ENCODE measurements around the gene FLT3. TPM values are rescaled to one million over a fixed set of nuclear protein-coding genes. Genes with fewer than 3 reads are reported as not detected.
A peak's percentile ranks its signal among the peaks of the same experiment; 100 is the strongest.

Gene FLT3
- total and polyA plus RNA-seq, 2 donors (not counting 1 experiment from before 2014, with no cell fraction given): 0.13 to 0.42 TPM

DNA sequence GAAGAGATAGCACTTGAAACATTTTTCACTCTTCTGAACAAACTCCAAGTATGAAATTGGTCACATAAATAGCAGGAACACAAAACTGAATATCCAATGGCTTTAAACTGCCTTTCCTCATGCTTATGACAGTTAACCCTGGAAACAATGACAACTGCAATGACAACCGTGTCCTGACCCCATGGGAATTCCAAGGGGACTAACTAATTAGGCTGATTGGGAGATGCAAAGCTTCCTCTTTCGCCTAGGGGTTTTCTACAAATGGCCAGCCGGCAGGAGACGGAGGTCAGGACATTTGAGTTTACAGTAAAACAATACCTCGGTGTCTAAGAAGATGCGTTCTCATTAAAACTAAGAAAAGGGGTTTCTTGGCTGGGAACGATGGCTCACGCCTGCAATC is 58.9 kb downstream of the FLT3 start:
- no peak overlapping the region for H2AFZ ChIP-seq (ENCODE audit: insufficient read depth, low read depth, low read length, poor library complexity, severe bottlenecking)
- ATAC-seq (ENCODE audit: low read depth) (no peak), DNase-seq (no peak)
- TF ChIP-seq, protein P1, sequence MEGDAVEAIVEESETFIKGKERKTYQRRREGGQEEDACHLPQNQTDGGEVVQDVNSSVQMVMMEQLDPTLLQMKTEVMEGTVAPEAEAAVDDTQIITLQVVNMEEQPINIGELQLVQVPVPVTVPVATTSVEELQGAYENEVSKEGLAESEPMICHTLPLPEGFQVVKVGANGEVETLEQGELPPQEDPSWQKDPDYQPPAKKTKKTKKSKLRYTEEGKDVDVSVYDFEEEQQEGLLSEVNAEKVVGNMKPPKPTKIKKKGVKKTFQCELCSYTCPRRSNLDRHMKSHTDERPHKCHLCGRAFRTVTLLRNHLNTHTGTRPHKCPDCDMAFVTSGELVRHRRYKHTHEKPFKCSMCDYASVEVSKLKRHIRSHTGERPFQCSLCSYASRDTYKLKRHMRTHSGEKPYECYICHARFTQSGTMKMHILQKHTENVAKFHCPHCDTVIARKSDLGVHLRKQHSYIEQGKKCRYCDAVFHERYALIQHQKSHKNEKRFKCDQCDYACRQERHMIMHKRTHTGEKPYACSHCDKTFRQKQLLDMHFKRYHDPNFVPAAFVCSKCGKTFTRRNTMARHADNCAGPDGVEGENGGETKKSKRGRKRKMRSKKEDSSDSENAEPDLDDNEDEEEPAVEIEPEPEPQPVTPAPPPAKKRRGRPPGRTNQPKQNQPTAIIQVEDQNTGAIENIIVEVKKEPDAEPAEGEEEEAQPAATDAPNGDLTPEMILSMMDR (IDR thresholded peaks at IDR 0.05): no peak
- 94% methylated on average over 3 of the region's 8 CpGs for WGBS (ENCODE audit: insufficient coverage)
- H4K20me1 ChIP-seq (ENCODE audit: control insufficient read depth, insufficient read depth, low read length, poor library complexity, severe bottlenecking): no peaks in the 10 kb centered on the region
- H3K4me1 ChIP-seq (ENCODE audit: control insufficient read depth in 2 of 2, insufficient read depth in 2 of 2, low read length in 2 of 2): peaks cover 30 to 33% of the 10 kb centered on the region in 2 donors
- Mint-ChIP-seq H3K9me3 (ENCODE audit: insufficient read depth) (no peaks in the 10 kb centered on the region), H3K27ac (peak overlapping the region; percentile 20), H3K4me3 (no peak overlapping the region), H3K27me3 (no peaks in the 10 kb centered on the region), H3K4me1 (peaks cover 42% of the 10 kb centered on the region)
- no peaks in the 10 kb centered on the region for H3K27me3 ChIP-seq (replicated peaks in 1 of 4; ENCODE audit: control extremely low read depth in 1 of 4, control insufficient read depth in 3 of 4, insufficient read depth in 4 of 4, low read length in 3 of 4)
- no peak overlapping the region for H3K4me2 ChIP-seq (replicated peaks; ENCODE audit: low read depth, low read length, poor library complexity, severe bottlenecking)
- H3K36me3 ChIP-seq (replicated peaks in 1 of 2; ENCODE audit: control extremely low read depth in 1 of 2, control insufficient read depth in 1 of 2, extremely low read depth in 1 of 2, insufficient read depth in 2 of 2, low read length in 1 of 2): no peaks in the 10 kb centered on the region
- H3K9me3 ChIP-seq (ENCODE audit: control extremely low read depth in 1 of 3, control insufficient read depth in 2 of 3, insufficient read depth in 1 of 3, low read length in 2 of 3): no peaks in the 10 kb centered on the region
- H3K79me2 ChIP-seq (ENCODE audit: control insufficient read depth, insufficient read depth, low read length): no peaks in the 10 kb centered on the region
- intact Hi-C loops (cut with micrococcal nuclease): loop anchor here (10.0 kb wide), 3 partner anchors 393 to 777 kb away; no protein-coding TSS in a partner anchor
- ChIA-PET CTCF (no interaction called here), POLR2A (interaction anchor here (0.7 kb wide), 1 partner anchor 528 kb away, joined by 5 read pairs; no protein-coding TSS in a partner anchor)
- no peak overlapping the region for H3K27ac ChIP-seq (ENCODE audit: low read length in 2 of 2)
- H3K4me3 ChIP-seq (ENCODE audit: control extremely low read depth in 1 of 5, extremely low read depth in 1 of 5, insufficient read depth in 1 of 5, low read depth in 2 of 5, low read length in 4 of 5): no peak overlapping the region
- no peak overlapping the region for H3K9ac ChIP-seq (ENCODE audit: low read length)

DNA sequence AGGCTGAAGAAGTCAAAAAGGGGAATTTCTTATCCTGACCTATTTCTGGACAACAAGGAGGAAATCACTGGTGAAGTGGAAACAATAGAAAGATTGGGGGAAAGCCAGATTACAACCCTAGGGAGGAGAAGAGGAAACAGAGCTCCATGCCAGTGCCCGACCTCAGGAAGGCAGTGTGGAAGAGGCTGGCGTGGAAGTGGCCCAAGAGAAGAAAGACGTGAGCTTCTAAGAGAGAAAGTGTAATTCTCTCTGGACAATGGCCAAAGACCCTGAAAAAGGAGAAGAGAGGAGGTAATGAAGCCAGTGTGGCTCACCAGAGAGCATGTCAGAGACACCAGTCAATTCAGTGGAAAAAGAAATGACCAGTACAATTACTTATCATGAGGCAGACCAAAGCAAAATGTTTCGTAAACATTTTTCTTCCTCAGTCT is 59.3 kb downstream of the FLT3 start:
- ATAC-seq (ENCODE audit: low read depth) (no peak), DNase-seq (no peak)
- 82% methylated on average over 3 of the region's 4 CpGs for whole genome bisulfite sequencing (ENCODE audit: insufficient coverage)
- H3K27ac ChIP-seq (ENCODE audit: low read length in 2 of 2): no peak overlapping the region
- H3K27me3 ChIP-seq (replicated peaks in 1 of 4; ENCODE audit: control extremely low read depth in 1 of 4, control insufficient read depth in 3 of 4, insufficient read depth in 4 of 4, low read length in 3 of 4): no peaks in the 10 kb centered on the region
- H3K4me1 ChIP-seq (ENCODE audit: control insufficient read depth in 2 of 2, insufficient read depth in 2 of 2, low read length in 2 of 2): peaks cover 27 to 33% of the 10 kb centered on the region in 2 donors
- H3K4me3 ChIP-seq (ENCODE audit: control extremely low read depth in 1 of 5, extremely low read depth in 1 of 5, insufficient read depth in 1 of 5, low read depth in 2 of 5, low read length in 4 of 5): no peak overlapping the region
- no peaks in the 10 kb centered on the region for H3K36me3 ChIP-seq (replicated peaks in 1 of 2; ENCODE audit: control extremely low read depth in 1 of 2, control insufficient read depth in 1 of 2, extremely low read depth in 1 of 2, insufficient read depth in 2 of 2, low read length in 1 of 2)
- no peaks in the 10 kb centered on the region for H3K9me3 ChIP-seq (ENCODE audit: control extremely low read depth in 1 of 3, control insufficient read depth in 2 of 3, insufficient read depth in 1 of 3, low read length in 2 of 3)
- TF ChIP-seq, protein P1 (IDR thresholded peaks at IDR 0.05): no peak
- TF ChIP-seq EZH2 (IDR thresholded peaks at IDR 0.05; ENCODE audit: borderline replicate concordance, insufficient read depth, low read depth, low read length, poor library complexity, severe bottlenecking): no peak
- H2AFZ ChIP-seq (ENCODE audit: insufficient read depth, low read depth, low read length, poor library complexity, severe bottlenecking): no peak overlapping the region
- no peak overlapping the region for H3K4me2 ChIP-seq (replicated peaks; ENCODE audit: low read depth, low read length, poor library complexity, severe bottlenecking)
- ChIA-PET CTCF (no interaction called here), POLR2A (interaction anchor here (0.7 kb wide), 1 partner anchor 528 kb away, joined by 5 read pairs; no protein-coding TSS in a partner anchor)
- no peak overlapping the region for H3K9ac ChIP-seq (ENCODE audit: low read length)
- intact Hi-C loops (cut with micrococcal nuclease): loop anchor here (10.0 kb wide), 3 partner anchors 394 to 776 kb away; no protein-coding TSS in a partner anchor
- H4K20me1 ChIP-seq (ENCODE audit: control insufficient read depth, insufficient read depth, low read length, poor library complexity, severe bottlenecking): no peaks in the 10 kb centered on the region
- no peaks in the 10 kb centered on the region for H3K9me3 Mint-ChIP-seq (ENCODE audit: insufficient read depth)
- no peaks in the 10 kb centered on the region for H3K79me2 ChIP-seq (ENCODE audit: control insufficient read depth, insufficient read depth, low read length)
- H3K27ac Mint-ChIP-seq: peak overlapping the region; percentile 34
- H3K4me3 Mint-ChIP-seq: no peak overlapping the region
- no peaks in the 10 kb centered on the region for H3K27me3 Mint-ChIP-seq
- peaks cover 39% of the 10 kb centered on the region for H3K4me1 Mint-ChIP-seq
